Measurements from ENCODE around the gene UBR4.

GRCh38 chr1:19036041-19036812, 173.8 kb downstream of the UBR4 start:
- TF ChIP-seq, protein P1, sequence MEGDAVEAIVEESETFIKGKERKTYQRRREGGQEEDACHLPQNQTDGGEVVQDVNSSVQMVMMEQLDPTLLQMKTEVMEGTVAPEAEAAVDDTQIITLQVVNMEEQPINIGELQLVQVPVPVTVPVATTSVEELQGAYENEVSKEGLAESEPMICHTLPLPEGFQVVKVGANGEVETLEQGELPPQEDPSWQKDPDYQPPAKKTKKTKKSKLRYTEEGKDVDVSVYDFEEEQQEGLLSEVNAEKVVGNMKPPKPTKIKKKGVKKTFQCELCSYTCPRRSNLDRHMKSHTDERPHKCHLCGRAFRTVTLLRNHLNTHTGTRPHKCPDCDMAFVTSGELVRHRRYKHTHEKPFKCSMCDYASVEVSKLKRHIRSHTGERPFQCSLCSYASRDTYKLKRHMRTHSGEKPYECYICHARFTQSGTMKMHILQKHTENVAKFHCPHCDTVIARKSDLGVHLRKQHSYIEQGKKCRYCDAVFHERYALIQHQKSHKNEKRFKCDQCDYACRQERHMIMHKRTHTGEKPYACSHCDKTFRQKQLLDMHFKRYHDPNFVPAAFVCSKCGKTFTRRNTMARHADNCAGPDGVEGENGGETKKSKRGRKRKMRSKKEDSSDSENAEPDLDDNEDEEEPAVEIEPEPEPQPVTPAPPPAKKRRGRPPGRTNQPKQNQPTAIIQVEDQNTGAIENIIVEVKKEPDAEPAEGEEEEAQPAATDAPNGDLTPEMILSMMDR (IDR thresholded peaks at IDR 0.05): no peak
- no peak for TF ChIP-seq POLR2A (IDR thresholded peaks at IDR 0.05)
